Naive thymus-derived CD8-positive, alpha-beta T cell (primary cell): ENCODE measurements around the gene PARM1. TPM values are rescaled to one million over a fixed set of nuclear protein-coding genes. Genes with fewer than 3 reads are reported as not detected.

Experiments
- ATAC-seq, 2 donors: fragments of 150-1000 bp; cut with Tn5 transposase in 1 of 2; sonication (Bioruptor Pico), chemical (Tn5 transposase) in 1 of 2; 1 replicate in 1 of 2; 2 replicates in 1 of 2; pipeline ENCODE4 v1.10.0; 2021; ENCODE audit warnings: mild to moderate bottlenecking in 2 of 2, moderate library complexity in 2 of 2
- POLR2A ChIA-PET: fragments of 350-600 bp; sonication (Branson Sonifier 250); formaldehyde crosslinking; loops from one replicate; lab custom pipeline; 2021; ENCODE audit warnings: antibody characterized with exemption; lab: Charles Lee
- DNase-seq, 10 donors: peaks; one replicate each; pipeline versions ENCODE4 v3.0.0 to v3.0.0-alpha.2; 2020 to 2022
- H3K27ac Mint-ChIP-seq, 10 donors: one replicate each; pipeline ENCODE4 v1.8.0; 2020 to 2022; ENCODE audit warnings: mild to moderate bottlenecking in 10 of 10, mixed read lengths in 10 of 10, moderate library complexity in 4 of 10, inconsistent platforms in 1 of 10
- H3K27me3 Mint-ChIP-seq, 5 donors: one replicate each; pipeline ENCODE4 v1.8.0; 2021 to 2022; ENCODE audit warnings: mixed read lengths in 5 of 5
- H3K36me3 Mint-ChIP-seq, 3 donors: one replicate each; pipeline ENCODE4 v1.8.0; 2020 to 2022; ENCODE audit warnings: mixed read lengths in 3 of 3, mild to moderate bottlenecking in 2 of 3, inconsistent platforms in 1 of 3
- H3K4me1 Mint-ChIP-seq, 4 donors: one replicate each; pipeline ENCODE4 v1.8.0; 2021 to 2022; ENCODE audit warnings: mixed read lengths in 4 of 4
- H3K4me3 Mint-ChIP-seq, 10 donors: one replicate each; pipeline ENCODE4 v1.8.0; 2020 to 2022; ENCODE audit warnings: mild to moderate bottlenecking in 10 of 10, mixed read lengths in 10 of 10, moderate library complexity in 6 of 10, inconsistent platforms in 1 of 10
- H3K9me3 Mint-ChIP-seq, 9 donors: one replicate each; pipeline ENCODE4 v1.8.0; 2020 to 2022; ENCODE audit warnings: mixed read lengths in 9 of 9, mild to moderate bottlenecking in 3 of 9, inconsistent platforms in 1 of 9, moderate library complexity in 1 of 9
- polyA plus RNA-seq, 3 donors: library from polyadenylated mRNA; unstranded; fragments of 300-500 nt; fragmentation: Illumina TruSeq; gene quantifications; one replicate each; pipeline ENCODE4 v1.2.3, GENCODE V29; 2021
- total RNA-seq, 8 experiments: library from RNA in 2 of 8; stranded (reverse) in 2 of 8; gene quantifications; one replicate each; pipeline ENCODE4 v1.2.3 and lab custom pipeline; 2021 to 2026

The PARM1 gene
- total and polyA plus RNA-seq, 5 experiments from 2014 or later, result 0.11 to 0.21 TPM; not detected in 3

DNA sequence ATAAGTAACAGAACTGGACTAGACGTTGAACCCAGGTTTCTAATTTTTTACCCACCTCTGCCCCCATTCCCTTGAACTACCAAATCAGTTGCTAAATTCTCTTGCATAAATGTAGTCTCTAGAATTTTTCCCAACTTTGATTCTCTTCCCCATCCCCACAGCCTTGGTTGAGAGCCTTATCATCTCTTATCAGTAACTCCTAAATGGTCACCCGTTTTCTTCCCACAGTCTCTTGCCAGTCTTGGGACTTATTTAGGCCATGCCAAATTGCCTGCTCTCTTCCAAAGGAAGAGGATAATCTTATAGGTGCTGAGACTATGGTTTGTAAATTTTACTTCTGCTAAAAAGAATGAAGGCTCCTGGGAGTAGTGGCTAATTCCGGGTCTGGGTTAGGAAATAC, 13.3 kb downstream of the PARM1 start:
- POLR2A ChIA-PET, result no interaction called here

DNA sequence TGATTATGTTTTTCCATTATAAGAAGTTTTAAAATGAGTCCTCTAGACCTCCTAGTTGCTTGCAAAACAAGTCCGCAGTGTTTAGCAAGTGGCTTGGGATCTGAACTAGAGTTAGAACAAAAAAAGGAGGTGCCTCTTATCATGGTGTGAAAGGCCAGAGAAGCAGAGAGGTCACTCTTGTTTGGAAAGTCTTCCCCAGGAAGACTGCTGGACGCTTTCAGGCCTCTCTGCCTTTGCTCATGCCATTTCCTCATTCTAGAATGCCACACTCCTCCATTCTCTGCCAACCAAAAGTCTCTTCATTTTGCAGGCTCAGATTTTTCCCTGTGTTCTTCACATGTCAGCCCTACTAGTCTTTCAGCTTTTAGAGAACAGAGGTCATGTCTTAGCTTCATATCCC, 14.9 kb downstream of the PARM1 start:
- ATAC-seq (no peak), DNase-seq (no peak)
- Mint-ChIP-seq H3K4me3 (no peak overlapping the region), H3K27me3 (peaks cover 0 to 6% (median 0%) of the 10 kb centered on the region in 5 donors), H3K27ac (no peak overlapping the region), H3K4me1 (no peaks in the 10 kb centered on the region), H3K36me3 (no peaks in the 10 kb centered on the region), H3K9me3 (peaks cover 0 to 6% (median 0%) of the 10 kb centered on the region in 9 donors)
- POLR2A ChIA-PET, result no interaction called here

More for the DNA sequence above, 13.3 kb downstream of the PARM1 start:
- no peaks in the 10 kb centered on the region for H3K36me3 Mint-ChIP-seq
- ATAC-seq, result no peak
- no peak overlapping the region for H3K4me3 Mint-ChIP-seq
- no peak for DNase-seq
- peaks cover 0 to under 1% (median 0%) of the 10 kb centered on the region in 4 donors for H3K4me1 Mint-ChIP-seq
- H3K27ac Mint-ChIP-seq, result no peak overlapping the region
- H3K27me3 Mint-ChIP-seq, result peaks cover 0 to 13% (median under 1%) of the 10 kb centered on the region in 5 donors
- H3K9me3 Mint-ChIP-seq, result peaks cover 0 to 10% (median 0%) of the 10 kb centered on the region in 9 donors

- POLR2A ChIA-PET, result no interaction called here
- H3K27ac Mint-ChIP-seq, result no peak overlapping the region
- no peaks in the 10 kb centered on the region for H3K4me1 Mint-ChIP-seq
- H3K36me3 Mint-ChIP-seq, result no peaks in the 10 kb centered on the region
- ATAC-seq (no peak), DNase-seq (no peak)
- H3K9me3 Mint-ChIP-seq, result peaks cover 0 to 5% (median 0%) of the 10 kb centered on the region in 9 donors
- H3K27me3 Mint-ChIP-seq, result peaks cover 0 to 2% (median 0%) of the 10 kb centered on the region in 5 donors
- no peak overlapping the region for H3K4me3 Mint-ChIP-seq
Observed at GRCh38 chr4:74948236-74948635, 15.3 kb downstream of the PARM1 start.

- no peak for ATAC-seq
- H3K9me3 Mint-ChIP-seq, result peaks cover 0 to 5% (median 0%) of the 10 kb centered on the region in 9 donors
- no peak overlapping the region for H3K27ac Mint-ChIP-seq
- H3K4me1 Mint-ChIP-seq, result no peaks in the 10 kb centered on the region
- no peaks in the 10 kb centered on the region for H3K36me3 Mint-ChIP-seq
- no peaks in the 10 kb centered on the region for H3K27me3 Mint-ChIP-seq
- DNase-seq, result no peak
- H3K4me3 Mint-ChIP-seq, result no peak overlapping the region
- POLR2A ChIA-PET, result no interaction called here
Observed at GRCh38 chr4:74950200-74950599, 17.3 kb downstream of the PARM1 start.

- H3K27ac Mint-ChIP-seq, result no peak overlapping the region
- no peaks in the 10 kb centered on the region for H3K36me3 Mint-ChIP-seq
- POLR2A ChIA-PET, result no interaction called here
- DNase-seq (no peak), ATAC-seq (no peak)
- H3K4me1 Mint-ChIP-seq, result no peaks in the 10 kb centered on the region
- H3K9me3 Mint-ChIP-seq, result peaks cover 0 to 5% (median 0%) of the 10 kb centered on the region in 9 donors
- no peak overlapping the region for H3K4me3 Mint-ChIP-seq
- H3K27me3 Mint-ChIP-seq, result no peaks in the 10 kb centered on the region
Observed at GRCh38 chr4:74950882-74951281, 18.0 kb downstream of the PARM1 start.

DNA sequence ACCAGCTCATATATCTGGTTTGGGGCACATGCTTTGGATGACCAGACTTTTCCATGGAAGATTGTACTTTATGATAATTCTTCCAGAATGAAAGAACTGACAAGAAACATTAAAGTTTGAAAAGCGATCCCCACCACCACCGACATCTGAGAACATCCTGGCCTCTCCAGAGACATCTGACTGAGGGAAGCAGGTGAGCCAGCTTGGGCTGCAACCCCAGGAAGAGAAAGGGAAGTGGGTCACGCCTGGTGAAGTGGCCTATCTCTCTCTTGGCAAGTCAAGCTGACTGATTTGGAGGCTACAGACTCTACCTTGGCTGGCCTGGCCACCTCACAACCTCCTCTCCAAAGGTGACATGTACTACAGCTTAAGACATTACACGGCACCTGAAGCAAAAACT, 20.7 kb downstream of the PARM1 start:
- Mint-ChIP-seq H3K9me3 (peaks cover 0 to 3% (median 0%) of the 10 kb centered on the region in 9 donors), H3K4me3 (no peak overlapping the region), H3K4me1 (no peaks in the 10 kb centered on the region), H3K27ac (no peak overlapping the region), H3K27me3 (peaks cover 0 to 10% (median 3%) of the 10 kb centered on the region in 5 donors), H3K36me3 (no peaks in the 10 kb centered on the region)
- POLR2A ChIA-PET, result no interaction called here
- ATAC-seq, result no peak
- no peak for DNase-seq

- peaks cover 0 to 26% (median 10%) of the 10 kb centered on the region in 9 donors for H3K9me3 Mint-ChIP-seq
- peaks cover 0 to 10% (median 3%) of the 10 kb centered on the region in 5 donors for H3K27me3 Mint-ChIP-seq
- peaks cover 0 to 19% (median 0%) of the 10 kb centered on the region in 3 donors for H3K36me3 Mint-ChIP-seq
- no peak overlapping the region for H3K4me3 Mint-ChIP-seq
- H3K27ac Mint-ChIP-seq, result no peak overlapping the region
- POLR2A ChIA-PET, result no interaction called here
- H3K4me1 Mint-ChIP-seq, result no peaks in the 10 kb centered on the region
- no peak for ATAC-seq
- no peak for DNase-seq
Observed at GRCh38 chr4:74958881-74959280, 26.0 kb downstream of the PARM1 start.

- no peaks in the 10 kb centered on the region for H3K4me1 Mint-ChIP-seq
- POLR2A ChIA-PET, result no interaction called here
- ATAC-seq (no peak), DNase-seq (no peak)
- no peak overlapping the region for H3K4me3 Mint-ChIP-seq
- peaks cover 0 to 10% (median 2%) of the 10 kb centered on the region in 5 donors for H3K27me3 Mint-ChIP-seq
- no peak overlapping the region for H3K27ac Mint-ChIP-seq
- H3K36me3 Mint-ChIP-seq, result peaks cover 0 to 19% (median 0%) of the 10 kb centered on the region in 3 donors
- H3K9me3 Mint-ChIP-seq, result peaks cover 0 to 26% (median 10%) of the 10 kb centered on the region in 9 donors
Observed at GRCh38 chr4:74961230-74961629, 28.3 kb downstream of the PARM1 start.

GRCh38 chr4:74962584-74962983, 29.7 kb downstream of the PARM1 start:
- POLR2A ChIA-PET, result no interaction called here
- ATAC-seq (no peak), DNase-seq (no peak)
- Mint-ChIP-seq H3K4me1 (no peaks in the 10 kb centered on the region), H3K27me3 (peaks cover 0 to 7% (median 2%) of the 10 kb centered on the region in 5 donors), H3K36me3 (peaks cover 0 to 19% (median 0%) of the 10 kb centered on the region in 3 donors), H3K27ac (no peak overlapping the region), H3K4me3 (no peak overlapping the region), H3K9me3 (peaks cover 0 to 37% (median 10%) of the 10 kb centered on the region in 9 donors)

DNA sequence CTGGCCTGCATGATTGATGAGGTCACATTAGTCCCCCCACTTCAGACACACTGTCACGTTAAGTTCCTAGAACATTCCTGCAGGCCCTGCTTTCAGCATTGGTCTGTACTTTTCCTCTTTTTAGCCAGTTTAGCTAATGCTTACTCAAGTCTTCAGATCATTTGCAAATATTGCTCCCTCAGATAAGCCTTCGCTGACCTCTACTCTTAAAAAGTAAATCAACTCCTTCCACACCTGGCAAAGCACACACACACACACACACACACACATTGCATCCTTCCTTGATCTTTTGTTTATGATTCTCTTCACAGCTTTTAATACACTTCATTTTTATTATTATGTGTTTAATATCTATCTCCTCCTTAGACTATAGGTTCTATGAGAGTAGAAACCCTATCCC, 31.4 kb downstream of the PARM1 start:
- peaks cover 0 to 2% (median 0%) of the 10 kb centered on the region in 5 donors for H3K27me3 Mint-ChIP-seq
- no peak for DNase-seq
- no peak for ATAC-seq

GRCh38 chr4:74967324-74967723, 34.4 kb downstream of the PARM1 start:
- Mint-ChIP-seq H3K27ac (no peak overlapping the region), H3K4me3 (no peak overlapping the region), H3K4me1 (peaks cover 0 to 2% (median 0%) of the 10 kb centered on the region in 4 donors), H3K27me3 (peaks cover 0 to 2% (median 2%) of the 10 kb centered on the region in 5 donors), H3K36me3 (no peaks in the 10 kb centered on the region), H3K9me3 (peaks cover 0 to 22% (median 2%) of the 10 kb centered on the region in 9 donors)
- POLR2A ChIA-PET, result no interaction called here
- ATAC-seq (no peak), DNase-seq (no peak)

More for the DNA sequence above, 31.4 kb downstream of the PARM1 start:
- peaks cover 0 to 37% (median 10%) of the 10 kb centered on the region in 9 donors for H3K9me3 Mint-ChIP-seq
- H3K27ac Mint-ChIP-seq, result no peak overlapping the region
- H3K36me3 Mint-ChIP-seq, result peaks cover 0 to 19% (median 0%) of the 10 kb centered on the region in 3 donors
- POLR2A ChIA-PET, result no interaction called here
- H3K4me1 Mint-ChIP-seq, result no peaks in the 10 kb centered on the region
- no peak overlapping the region for H3K4me3 Mint-ChIP-seq

DNA sequence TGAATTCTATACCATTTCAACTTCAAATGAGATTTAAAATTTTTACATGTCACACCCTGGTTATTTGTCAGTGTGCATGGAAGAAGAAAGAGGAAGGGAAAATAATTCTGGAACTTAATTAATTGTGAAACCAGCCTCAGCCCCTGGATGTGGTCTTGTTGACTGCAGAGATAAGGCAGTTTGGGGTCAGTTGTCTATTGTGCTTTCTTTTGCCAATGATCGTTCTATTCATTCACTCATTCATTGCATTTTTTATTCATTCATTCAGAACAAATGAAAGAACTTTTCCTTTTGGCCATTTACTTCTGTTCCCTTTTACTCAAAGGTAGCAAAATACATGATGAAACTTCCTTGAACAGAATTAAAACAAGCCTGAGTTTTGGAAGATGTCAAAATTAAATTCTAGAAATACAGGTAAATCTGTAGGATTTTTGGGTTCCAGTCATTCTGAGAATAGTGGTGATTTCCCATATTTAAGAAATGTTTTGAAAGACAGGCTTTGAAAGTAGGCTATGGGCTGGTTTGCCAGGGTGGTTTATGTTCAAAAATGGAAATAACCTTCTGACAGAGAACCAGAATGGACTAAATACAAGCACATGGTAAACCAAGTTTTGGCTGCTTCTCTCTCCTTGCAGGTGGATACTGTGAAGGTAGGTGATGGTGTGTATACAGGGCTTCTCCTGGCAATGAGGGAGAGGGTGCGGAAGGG, 35.7 kb downstream of the PARM1 start:
- POLR2A ChIA-PET, result no interaction called here
- H3K36me3 Mint-ChIP-seq, result no peaks in the 10 kb centered on the region

More for the DNA sequence above, 35.7 kb downstream of the PARM1 start:
- peaks cover 0 to 2% (median 0%) of the 10 kb centered on the region in 4 donors for H3K4me1 Mint-ChIP-seq
- DNase-seq (no peak), ATAC-seq (no peak)
- peaks cover 0 to 20% (median 2%) of the 10 kb centered on the region in 9 donors for H3K9me3 Mint-ChIP-seq
- H3K27me3 Mint-ChIP-seq, result peaks cover 2 to 4% (median 3%) of the 10 kb centered on the region in 5 donors
- H3K27ac Mint-ChIP-seq, result no peak overlapping the region
- no peak overlapping the region for H3K4me3 Mint-ChIP-seq
